ENCODE results near the gene CLEC10A. TPM values are rescaled to one million over a fixed set of nuclear protein-coding genes. Genes with fewer than 3 reads are reported as not detected.

CLEC10A gene
- polyA plus RNA-seq, 3 donors = 22.7 to 69.4 (median 61.9) TPM

DNA sequence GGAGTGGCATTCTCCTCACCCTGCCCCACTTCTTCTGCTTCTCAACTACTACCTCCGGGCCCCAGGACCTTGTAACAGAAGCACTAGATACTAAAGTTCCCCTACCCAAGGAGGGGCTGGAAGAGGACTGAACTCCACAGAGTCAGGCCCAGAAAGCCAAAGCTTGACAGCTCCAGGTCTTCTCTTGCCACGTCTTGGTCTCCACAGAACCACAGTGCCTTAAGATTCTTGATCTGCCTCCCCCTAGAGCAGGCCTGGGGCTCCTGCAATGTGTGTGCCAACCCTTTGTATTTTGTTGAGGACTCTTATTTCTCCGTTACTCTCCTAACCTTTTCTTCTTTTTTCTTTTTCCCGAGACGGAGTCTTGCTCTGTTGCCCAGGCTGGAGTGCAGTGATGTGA, 40.2 kb downstream of the CLEC10A start:
- peaks cover 31 to 44% (median 44%) of the 10 kb centered on the region in 3 donors for H3K27me3 Mint-ChIP-seq (ENCODE audit: low read depth in 3 of 3)
- H3K36me3 Mint-ChIP-seq = peaks cover 3 to 12% of the 10 kb centered on the region in 2 donors
- Histone ChIP-seq H3K27ac (ENCODE audit: low read depth in 1 of 2, low read length in 2 of 2) (no peak overlapping the region), H3K79me2 (ENCODE audit: insufficient read depth, low read length) (peaks cover 10% of the 10 kb centered on the region), H3K4me1 (ENCODE audit: control insufficient read depth in 1 of 2, insufficient read depth in 2 of 2, low read length in 2 of 2) (peaks cover 39 to 42% of the 10 kb centered on the region in 2 donors), H3K27me3 (ENCODE audit: control insufficient read depth in 2 of 2, insufficient read depth in 2 of 2, low read length in 2 of 2) (peaks cover 32 to 38% of the 10 kb centered on the region in 2 donors), H4K20me1 (ENCODE audit: insufficient read depth, low read length) (peaks cover 4% of the 10 kb centered on the region), H3K4me2 (replicated peaks; ENCODE audit: extremely low read depth, low read length, poor library complexity, severe bottlenecking) (no peak overlapping the region), H3K9me3 (replicated peaks in 1 of 2; ENCODE audit: control insufficient read depth in 1 of 2, insufficient read depth in 1 of 2, low read length in 2 of 2) (peaks cover 0 to 4% of the 10 kb centered on the region in 2 donors), H3K9ac (ENCODE audit: insufficient read depth, low read length, poor library complexity, severe bottlenecking) (no peak overlapping the region), H2AFZ (ENCODE audit: insufficient read depth, low read depth, low read length, poor library complexity, severe bottlenecking) (no peak overlapping the region), H3K4me3 (replicated peaks in 1 of 3; ENCODE audit: low read depth in 2 of 3, low read length in 3 of 3) (no peak overlapping the region), H3K36me3 (replicated peaks in 1 of 2; ENCODE audit: control insufficient read depth in 1 of 2, insufficient read depth in 2 of 2, low read length in 2 of 2) (no peaks in the 10 kb centered on the region)
- WGBS (ENCODE audit: insufficient coverage) = 85% methylated on average over 3 of the region's 5 CpGs
- intact Hi-C loops (cut with micrococcal nuclease) = loop anchor here in 1 of 2 donors (5.0 kb wide), 1 partner anchor 252 kb away; the partner anchor contains the start of gene YBX2
- peaks cover 46% of the 10 kb centered on the region for H3K4me1 Mint-ChIP-seq
- no peak for DNase-seq
- peak overlapping the region in 2 of 7 donors; percentile 70 to 74 for H3K27ac Mint-ChIP-seq
- TF ChIP-seq, protein P1, sequence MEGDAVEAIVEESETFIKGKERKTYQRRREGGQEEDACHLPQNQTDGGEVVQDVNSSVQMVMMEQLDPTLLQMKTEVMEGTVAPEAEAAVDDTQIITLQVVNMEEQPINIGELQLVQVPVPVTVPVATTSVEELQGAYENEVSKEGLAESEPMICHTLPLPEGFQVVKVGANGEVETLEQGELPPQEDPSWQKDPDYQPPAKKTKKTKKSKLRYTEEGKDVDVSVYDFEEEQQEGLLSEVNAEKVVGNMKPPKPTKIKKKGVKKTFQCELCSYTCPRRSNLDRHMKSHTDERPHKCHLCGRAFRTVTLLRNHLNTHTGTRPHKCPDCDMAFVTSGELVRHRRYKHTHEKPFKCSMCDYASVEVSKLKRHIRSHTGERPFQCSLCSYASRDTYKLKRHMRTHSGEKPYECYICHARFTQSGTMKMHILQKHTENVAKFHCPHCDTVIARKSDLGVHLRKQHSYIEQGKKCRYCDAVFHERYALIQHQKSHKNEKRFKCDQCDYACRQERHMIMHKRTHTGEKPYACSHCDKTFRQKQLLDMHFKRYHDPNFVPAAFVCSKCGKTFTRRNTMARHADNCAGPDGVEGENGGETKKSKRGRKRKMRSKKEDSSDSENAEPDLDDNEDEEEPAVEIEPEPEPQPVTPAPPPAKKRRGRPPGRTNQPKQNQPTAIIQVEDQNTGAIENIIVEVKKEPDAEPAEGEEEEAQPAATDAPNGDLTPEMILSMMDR (IDR thresholded peaks at IDR 0.05) = no peak
- no peak overlapping the region for H3K4me3 Mint-ChIP-seq
- peaks cover 0 to 11% (median 4%) of the 10 kb centered on the region in 7 donors for H3K9me3 Mint-ChIP-seq

DNA sequence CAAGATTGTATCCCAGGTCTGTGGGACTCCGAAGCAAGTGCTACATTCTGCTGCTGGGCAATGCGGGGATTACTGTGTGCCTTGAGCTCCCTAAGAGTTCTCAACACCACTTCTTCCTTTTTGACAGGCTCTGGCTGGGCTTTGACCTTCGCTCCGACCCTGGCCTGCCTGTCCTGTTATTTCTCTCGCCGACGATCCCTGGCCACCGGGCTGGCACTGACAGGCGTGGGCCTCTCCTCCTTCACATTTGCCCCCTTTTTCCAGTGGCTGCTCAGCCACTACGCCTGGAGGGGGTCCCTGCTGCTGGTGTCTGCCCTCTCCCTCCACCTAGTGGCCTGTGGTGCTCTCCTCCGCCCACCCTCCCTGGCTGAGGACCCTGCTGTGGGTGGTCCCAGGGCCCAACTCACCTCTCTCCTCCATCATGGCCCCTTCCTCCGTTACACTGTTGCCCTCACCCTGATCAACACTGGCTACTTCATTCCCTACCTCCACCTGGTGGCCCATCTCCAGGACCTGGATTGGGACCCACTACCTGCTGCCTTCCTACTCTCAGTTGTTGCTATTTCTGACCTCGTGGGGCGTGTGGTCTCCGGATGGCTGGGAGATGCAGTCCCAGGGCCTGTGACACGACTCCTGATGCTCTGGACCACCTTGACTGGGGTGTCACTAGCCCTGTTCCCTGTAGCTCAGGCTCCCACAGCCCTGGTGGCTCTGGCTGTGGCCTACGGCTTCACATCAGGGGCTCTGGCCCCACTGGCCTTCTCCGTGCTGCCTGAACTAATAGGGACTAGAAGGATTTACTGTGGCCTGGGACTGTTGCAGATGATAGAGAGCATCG, 41.8 kb downstream of the CLEC10A start:
- intact Hi-C loops (cut with micrococcal nuclease) = no loop called here
- TF ChIP-seq, protein P1 (IDR thresholded peaks at IDR 0.05) = no peak
- H3K27me3 Mint-ChIP-seq (ENCODE audit: low read depth in 3 of 3) = peaks cover 20 to 30% (median 28%) of the 10 kb centered on the region in 3 donors
- Histone ChIP-seq H3K9me3 (replicated peaks in 1 of 2; ENCODE audit: control insufficient read depth in 1 of 2, insufficient read depth in 1 of 2, low read length in 2 of 2) (no peaks in the 10 kb centered on the region), H3K4me3 (replicated peaks in 1 of 3; ENCODE audit: low read depth in 2 of 3, low read length in 3 of 3) (no peak overlapping the region), H3K9ac (ENCODE audit: insufficient read depth, low read length, poor library complexity, severe bottlenecking) (no peak overlapping the region), H3K27me3 (ENCODE audit: control insufficient read depth in 2 of 2, insufficient read depth in 2 of 2, low read length in 2 of 2) (peaks cover 19 to 22% of the 10 kb centered on the region in 2 donors), H3K4me2 (replicated peaks; ENCODE audit: extremely low read depth, low read length, poor library complexity, severe bottlenecking) (no peak overlapping the region), H4K20me1 (ENCODE audit: insufficient read depth, low read length) (peaks cover 4% of the 10 kb centered on the region), H3K36me3 (replicated peaks in 1 of 2; ENCODE audit: control insufficient read depth in 1 of 2, insufficient read depth in 2 of 2, low read length in 2 of 2) (no peaks in the 10 kb centered on the region), H3K4me1 (ENCODE audit: control insufficient read depth in 1 of 2, insufficient read depth in 2 of 2, low read length in 2 of 2) (peaks cover 32 to 34% of the 10 kb centered on the region in 2 donors), H3K27ac (ENCODE audit: low read depth in 1 of 2, low read length in 2 of 2) (no peak overlapping the region), H3K79me2 (ENCODE audit: insufficient read depth, low read length) (peaks cover 10% of the 10 kb centered on the region), H2AFZ (ENCODE audit: insufficient read depth, low read depth, low read length, poor library complexity, severe bottlenecking) (no peak overlapping the region)
- H3K36me3 Mint-ChIP-seq = peaks cover 3 to 12% of the 10 kb centered on the region in 2 donors
- DNase-seq = no peak
- H3K9me3 Mint-ChIP-seq = peaks cover 0 to 11% (median 4%) of the 10 kb centered on the region in 7 donors
- H3K4me1 Mint-ChIP-seq = peaks cover 43% of the 10 kb centered on the region
- peak overlapping the region in 1 of 2 donors; percentile 8 for H3K4me3 Mint-ChIP-seq
- WGBS (ENCODE audit: insufficient coverage) = 89% methylated on average over 17 of the region's 19 CpGs
- H3K27ac Mint-ChIP-seq = peak overlapping the region in 1 of 7 donors; percentile 64
